PC-3 (cell line): ENCODE data around the gene GPS1.

ENCODE experiments used
- CTCF ChIP-seq: fragments of 300-600 bp; sonication (generic); conservative IDR thresholded peaks from 2 replicates; pipeline ENCODE4 v1.5.1; 2017; ENCODE audit warnings: antibody characterized with exemption, low read depth, mild to moderate bottlenecking, low read length
- EZH2 ChIP-seq: fragments of 300-600 bp; sonication (generic); IDR thresholded peaks from one replicate; pipeline ENCODE4 v1.6.1; 2017; ENCODE audit warnings: antibody characterized with exemption, mild to moderate bottlenecking, low read length; ENCODE audit not compliant: unreplicated experiment

DNA sequence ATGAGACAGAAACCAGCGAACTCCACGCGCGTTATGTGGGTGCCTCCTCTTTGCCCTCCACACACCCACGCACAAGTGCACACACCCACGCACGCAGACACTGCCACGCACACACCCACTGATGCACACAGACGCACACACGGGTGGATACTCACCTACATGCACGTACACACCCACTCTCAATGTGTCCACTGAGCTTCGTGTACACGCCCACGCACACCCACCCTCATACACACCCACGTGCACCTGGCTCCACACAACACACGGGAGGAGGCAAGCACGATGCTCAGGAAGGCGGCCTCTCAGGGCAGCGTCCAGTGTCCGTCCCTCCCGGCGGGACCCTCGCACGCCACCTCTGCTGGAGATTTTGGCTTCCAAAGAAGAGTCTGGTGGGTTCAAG lies 4.3 kb upstream of the GPS1 start:
- no peak for TF ChIP-seq EZH2
- TF ChIP-seq CTCF = no peak
